Globus pallidus (tissue), 1 donor: ENCODE data around the gene ZNF611.
"Not testable (repeated sequence)": the region's sequence is repeated elsewhere in the genome, so short reads cannot be mapped to it uniquely, and the experiment has no call there.

Experiments
- DNase-seq: peaks from one replicate; pipeline ENCODE4 v3.0.0-alpha.2; 2015; ENCODE audit warnings: low spot score

Gene ZNF611

GRCh38 chr19:52681216-52681615 lies 53.6 kb downstream of the ZNF611 start:
- not testable (repeated sequence) for DNase-seq

GRCh38 chr19:52679598-52679997 lies 55.2 kb downstream of the ZNF611 start:
- DNase-seq = no peak

GRCh38 chr19:52675239-52675638 lies 59.6 kb downstream of the ZNF611 start:
- DNase-seq = not testable (repeated sequence)

GRCh38 chr19:52673014-52673413 lies 61.8 kb downstream of the ZNF611 start:
- no peak for DNase-seq

- DNase-seq = no peak
These were observed 64.8 kb downstream of the ZNF611 start for GRCh38 chr19:52670046-52670445.

GRCh38 chr19:52669586-52669985 lies 65.3 kb downstream of the ZNF611 start:
- DNase-seq = no peak

GRCh38 chr19:52667972-52668371 lies 66.9 kb downstream of the ZNF611 start:
- DNase-seq = no peak

GRCh38 chr19:52666506-52666905 lies 68.3 kb downstream of the ZNF611 start:
- DNase-seq = no peak

GRCh38 chr19:52665529-52665928 lies 69.3 kb downstream of the ZNF611 start:
- DNase-seq = no peak

GRCh38 chr19:52665027-52665426 lies 69.8 kb downstream of the ZNF611 start:
- DNase-seq = no peak

GRCh38 chr19:52664461-52664860 lies 70.4 kb downstream of the ZNF611 start:
- no peak for DNase-seq

- DNase-seq = no peak
These were observed 72.2 kb downstream of the ZNF611 start for GRCh38 chr19:52662631-52663030.

- no peak for DNase-seq
These were observed 73.9 kb downstream of the ZNF611 start for GRCh38 chr19:52660981-52661380.

GRCh38 chr19:52659013-52659412 lies 75.8 kb downstream of the ZNF611 start:
- no peak for DNase-seq

- DNase-seq = no peak
These were observed 76.2 kb downstream of the ZNF611 start for GRCh38 chr19:52658595-52658994.

GRCh38 chr19:52653161-52653560 lies 81.7 kb downstream of the ZNF611 start:
- DNase-seq = no peak
